Fibroblast of skin of left biceps (primary cell): ENCODE data around the gene DTL.

Experiments
- DNase-seq, 2 experiments: peaks; one replicate each; pipeline ENCODE4 v3.0.0-alpha.2; 2013; ENCODE audit warnings: low read depth in 2 of 2

The DTL gene

DNA sequence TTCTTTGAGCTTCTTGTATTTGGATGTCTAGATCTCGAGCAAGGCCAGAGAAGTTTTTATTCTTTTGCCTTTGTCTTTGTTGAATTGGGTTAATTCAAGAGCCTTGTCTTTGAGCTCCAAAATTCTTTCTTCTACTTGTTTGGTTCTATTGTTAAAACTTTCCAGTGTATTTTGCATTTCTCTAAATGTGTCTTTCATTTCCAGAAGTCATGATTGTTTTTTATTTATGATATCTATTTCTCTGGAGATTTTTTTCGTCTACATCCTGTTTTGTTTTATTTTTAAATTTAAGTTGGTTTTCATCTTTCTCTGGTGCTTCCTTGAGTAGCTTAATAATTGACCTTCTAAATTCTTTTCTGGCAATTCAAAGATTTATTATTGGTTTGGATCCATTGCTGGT lies 61.8 kb downstream of the DTL start:
- DNase-seq = no peak

DNA sequence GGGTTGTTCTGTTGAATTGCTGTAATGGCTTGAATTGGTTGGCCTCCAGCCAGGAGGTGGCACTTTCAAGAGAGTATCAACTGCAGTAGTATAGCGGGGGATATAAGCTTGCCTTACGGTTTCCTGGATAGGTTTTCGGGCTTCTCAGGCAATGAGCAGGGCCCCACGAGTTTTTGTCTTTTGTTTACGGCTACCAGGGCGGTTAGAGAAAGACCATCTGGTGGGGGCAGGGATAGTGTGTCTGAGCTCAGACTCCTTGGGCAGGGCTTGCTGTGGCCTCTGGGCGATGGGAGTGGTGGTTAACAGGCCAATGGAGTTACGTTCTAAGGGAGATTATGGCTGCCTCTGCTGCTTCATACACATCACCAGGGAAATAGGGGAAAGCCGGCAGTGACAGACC lies 62.8 kb downstream of the DTL start:
- DNase-seq = no peak

DNA sequence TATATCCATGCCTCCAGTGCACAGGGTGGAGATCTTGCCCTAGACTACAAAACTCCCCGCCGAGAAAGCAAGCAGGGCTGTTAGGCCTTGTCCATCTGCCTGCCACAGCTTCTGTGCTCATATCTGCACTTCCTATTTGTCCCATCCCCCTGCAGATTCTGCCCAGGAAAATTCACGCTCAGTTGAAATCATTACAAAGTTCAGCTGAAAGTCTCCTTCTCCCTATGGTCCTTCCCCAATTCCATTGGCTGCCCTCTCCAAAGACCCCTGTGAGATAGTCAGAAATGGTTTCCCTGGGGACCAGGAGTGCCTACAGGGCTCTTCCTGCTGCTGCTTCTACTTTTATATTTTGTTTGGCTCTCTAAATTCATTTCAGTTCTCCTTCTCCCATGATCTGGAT lies 63.2 kb downstream of the DTL start:
- no peak for DNase-seq

- DNase-seq = no peak
Observed at GRCh38 chr1:212101251-212101650, 65.7 kb downstream of the DTL start.

GRCh38 chr1:212101735-212102134 lies 66.2 kb downstream of the DTL start:
- no peak for DNase-seq

- DNase-seq = peak in 1 of 2 experiments; percentile 8
Observed at GRCh38 chr1:212104586-212105325, 69.2 kb downstream of the DTL start.

DNA sequence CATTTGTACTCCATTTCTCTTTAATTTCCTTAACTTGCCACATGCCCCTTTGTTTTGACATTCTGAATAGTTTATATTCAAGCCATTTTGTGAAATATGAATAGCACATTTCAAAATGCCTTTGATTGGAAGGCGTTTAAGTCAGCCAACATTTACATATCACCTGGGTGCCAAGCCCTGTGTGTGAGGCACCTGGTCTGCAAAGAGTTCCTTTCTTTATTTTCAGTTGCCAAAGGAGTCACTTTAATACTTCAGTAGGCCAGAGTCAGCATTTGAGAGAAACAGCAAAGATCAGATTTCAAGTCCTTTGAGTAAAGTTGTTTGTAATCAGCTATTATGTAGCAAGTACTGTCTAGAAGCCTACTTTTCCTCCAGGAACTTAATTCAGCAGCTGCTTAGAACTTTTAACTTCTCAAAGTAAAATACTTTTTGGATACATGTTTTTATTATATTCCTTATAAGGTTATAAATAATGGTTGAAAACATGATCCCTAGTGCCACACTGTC lies 70.8 kb downstream of the DTL start:
- no peak for DNase-seq

- no peak for DNase-seq
Observed at GRCh38 chr1:212107481-212107880, 71.9 kb downstream of the DTL start.

- no peak for DNase-seq
Observed at GRCh38 chr1:212108187-212108586, 72.6 kb downstream of the DTL start.

DNA sequence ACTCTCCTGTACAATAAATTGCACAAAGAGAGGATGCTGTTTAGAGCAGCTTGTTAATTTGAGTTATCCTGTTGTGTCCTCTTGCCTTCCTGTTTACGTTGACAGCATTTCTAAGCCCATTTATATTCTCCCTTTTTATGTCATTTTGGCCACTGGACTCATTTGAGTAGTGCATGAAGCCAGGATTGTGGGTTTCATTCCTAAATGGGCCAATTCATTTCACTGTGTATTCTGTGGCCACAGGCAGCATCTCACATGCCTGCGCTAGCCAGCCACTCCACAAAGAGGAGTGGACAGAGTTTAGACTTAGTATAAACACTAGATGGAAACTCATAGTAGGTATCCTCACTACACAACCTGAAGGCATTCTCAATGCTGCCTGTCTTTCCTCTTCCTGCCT lies 73.4 kb downstream of the DTL start:
- no peak for DNase-seq

DNA sequence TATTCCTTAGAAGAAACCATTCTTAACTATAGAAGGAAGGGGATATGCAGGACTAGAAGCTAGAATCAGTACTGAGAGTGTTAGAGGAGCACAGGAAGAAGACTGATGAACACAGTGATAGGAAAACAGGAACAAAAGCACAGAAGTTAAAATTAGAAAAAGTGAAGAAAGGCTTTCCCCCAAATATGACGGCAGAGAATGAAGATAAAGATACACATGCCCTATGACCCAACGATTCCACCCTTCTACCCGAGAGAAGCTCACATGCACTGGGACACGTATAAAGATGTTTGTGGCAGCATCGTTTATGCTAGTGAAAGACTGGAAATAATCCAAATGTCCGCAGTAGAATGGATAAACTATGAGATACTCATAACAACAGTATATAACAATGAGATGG lies 74.2 kb downstream of the DTL start:
- no peak for DNase-seq

GRCh38 chr1:212110617-212111016 lies 75.1 kb downstream of the DTL start:
- DNase-seq = peak in 1 of 2 experiments; percentile 18

GRCh38 chr1:212111536-212111935 lies 76.0 kb downstream of the DTL start:
- DNase-seq = no peak

DNA sequence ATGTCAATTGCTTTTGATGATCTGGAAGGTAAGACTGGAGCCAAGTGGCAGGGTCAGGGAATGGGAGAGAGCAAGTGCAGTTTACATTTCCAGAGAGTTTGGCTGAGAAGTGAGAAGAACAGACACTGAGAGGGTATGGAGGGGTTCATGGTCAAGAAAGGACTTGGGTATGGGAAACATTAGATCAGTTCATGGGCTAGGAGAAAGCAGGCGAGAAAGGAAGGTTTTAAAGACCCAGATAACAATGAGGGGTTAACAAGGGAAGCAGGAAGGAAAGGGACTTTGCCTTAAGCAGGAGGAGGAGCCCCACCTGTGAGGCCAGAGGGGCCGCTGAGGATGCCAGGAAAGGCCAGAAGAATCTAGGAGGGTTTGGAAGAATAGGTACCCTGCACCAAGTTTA lies 78.2 kb downstream of the DTL start:
- no peak for DNase-seq

DNA sequence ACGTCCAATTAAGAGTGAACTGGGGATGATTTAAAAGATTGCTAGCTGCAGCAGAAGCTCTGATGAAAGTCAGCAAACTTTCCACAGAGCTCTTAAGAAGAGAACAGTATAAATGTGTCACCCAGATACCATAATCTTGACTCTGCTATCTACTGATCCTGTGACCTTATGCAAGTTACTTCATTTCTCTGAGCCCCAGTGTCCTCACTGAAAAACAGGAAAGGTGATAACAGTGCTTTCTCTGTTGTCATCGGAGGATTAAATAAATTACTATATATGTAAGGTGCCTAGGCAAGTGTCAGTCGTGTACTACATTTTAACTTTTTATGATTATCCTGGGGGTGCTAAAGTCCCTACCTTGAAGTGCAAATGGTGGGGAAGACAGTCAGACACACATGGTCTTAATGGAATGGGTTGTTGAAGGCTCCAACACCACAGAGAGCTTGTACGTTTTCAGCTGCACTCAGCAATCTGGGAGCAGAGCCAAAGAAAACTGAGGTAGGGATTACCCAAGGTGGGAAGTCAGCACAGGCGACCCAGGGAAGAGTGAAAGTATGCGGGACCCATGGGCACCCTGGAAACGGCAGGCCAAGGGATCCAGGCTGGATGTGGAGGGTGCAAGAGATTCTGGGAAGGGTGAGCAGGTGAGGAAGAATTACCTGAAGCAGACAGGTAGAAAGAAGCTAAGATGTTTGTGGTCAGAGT lies 82.8 kb downstream of the DTL start:
- no peak for DNase-seq

- no peak for DNase-seq
Observed at GRCh38 chr1:212118872-212119260, 83.3 kb downstream of the DTL start.

DNA sequence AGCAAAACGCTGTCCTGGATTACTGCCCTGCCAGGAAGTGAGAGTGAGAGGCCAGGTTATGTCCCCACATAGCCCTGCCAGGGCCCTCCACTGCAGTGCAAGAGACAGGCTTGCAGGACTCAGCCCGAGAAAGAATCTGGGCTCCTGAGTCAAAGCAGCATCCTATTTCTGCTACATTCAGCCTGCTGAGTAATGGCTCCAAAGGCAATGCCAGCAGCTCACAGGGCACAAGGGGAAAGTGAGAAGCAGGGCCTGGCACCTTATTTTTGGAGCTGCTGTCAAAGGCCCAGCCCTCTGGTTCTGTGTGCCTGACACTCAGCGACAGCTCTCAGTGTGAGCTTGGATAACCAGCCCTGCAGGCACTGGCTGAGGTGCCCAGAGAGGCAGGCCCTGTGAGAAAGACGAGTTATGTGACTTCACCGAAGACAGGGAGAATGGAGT lies 83.9 kb downstream of the DTL start:
- no peak for DNase-seq

DNA sequence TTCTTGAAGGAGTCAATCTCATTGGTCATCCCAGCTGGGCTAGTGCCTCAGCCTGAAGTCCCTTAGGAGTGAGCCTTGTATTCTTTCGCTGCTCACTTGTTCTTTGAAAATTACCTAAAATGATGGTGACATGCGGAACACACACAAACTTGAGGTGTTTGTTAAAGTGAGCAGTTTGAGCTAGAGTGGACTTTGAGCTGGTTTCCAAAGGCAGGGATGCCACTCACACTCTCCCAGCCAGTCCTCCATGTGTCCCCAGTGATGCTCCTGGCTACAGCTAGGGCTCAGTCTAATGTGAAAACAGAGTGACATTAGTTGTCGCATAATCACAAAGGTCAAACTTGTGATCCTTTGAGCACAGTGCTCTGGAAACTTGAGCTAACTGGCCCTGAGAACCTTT lies 84.3 kb downstream of the DTL start:
- no peak for DNase-seq

GRCh38 chr1:212121779-212122178 lies 86.2 kb downstream of the DTL start:
- DNase-seq = no peak

DNA sequence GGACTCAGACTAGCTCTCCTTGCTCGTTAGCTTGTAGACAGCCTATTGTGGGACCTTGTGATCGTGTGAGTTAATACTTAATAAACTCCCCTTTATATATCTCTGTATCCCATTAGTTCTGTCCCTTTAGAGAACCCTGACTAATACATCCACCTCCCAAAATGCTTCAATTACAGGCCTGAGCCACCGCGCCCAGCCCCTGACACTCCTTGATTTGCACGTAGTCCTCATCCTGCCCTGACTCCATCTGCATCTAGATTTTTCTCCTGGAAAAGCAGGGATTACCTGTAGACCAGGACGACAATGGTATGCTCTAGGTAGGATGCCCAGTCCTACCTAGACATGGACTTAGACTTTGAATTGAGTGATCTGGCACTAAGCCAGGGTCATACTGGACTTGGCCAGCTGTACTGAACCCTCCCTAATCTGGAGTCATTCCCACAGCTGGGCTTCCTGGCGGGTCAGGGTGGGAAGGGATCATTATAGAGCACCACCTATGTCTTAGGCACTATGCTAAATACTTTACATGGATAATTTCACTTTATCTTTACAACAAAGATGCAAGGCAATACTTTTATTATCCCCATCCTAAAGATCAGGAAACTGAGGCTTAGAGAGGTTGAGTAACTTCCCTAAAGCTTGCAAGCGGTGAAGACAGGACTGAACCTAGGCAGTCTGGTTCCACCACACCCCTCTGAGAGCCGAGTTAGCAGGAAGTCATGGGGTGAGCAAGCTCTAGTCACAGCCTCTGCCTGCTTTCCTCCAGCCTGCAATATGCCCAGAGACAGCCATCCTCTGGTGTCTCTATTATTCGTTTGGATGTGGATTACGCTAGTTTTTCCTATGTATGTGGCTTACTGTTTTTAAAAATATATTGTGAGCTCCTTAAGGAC lies 89.4 kb downstream of the DTL start:
- no peak for DNase-seq

GRCh38 chr1:212125654-212126053 lies 90.1 kb downstream of the DTL start:
- no peak for DNase-seq

- DNase-seq = no peak
Observed at GRCh38 chr1:212127221-212127620, 91.7 kb downstream of the DTL start.
